ENCODE results near the gene THBS4.

The THBS4 gene

DNA sequence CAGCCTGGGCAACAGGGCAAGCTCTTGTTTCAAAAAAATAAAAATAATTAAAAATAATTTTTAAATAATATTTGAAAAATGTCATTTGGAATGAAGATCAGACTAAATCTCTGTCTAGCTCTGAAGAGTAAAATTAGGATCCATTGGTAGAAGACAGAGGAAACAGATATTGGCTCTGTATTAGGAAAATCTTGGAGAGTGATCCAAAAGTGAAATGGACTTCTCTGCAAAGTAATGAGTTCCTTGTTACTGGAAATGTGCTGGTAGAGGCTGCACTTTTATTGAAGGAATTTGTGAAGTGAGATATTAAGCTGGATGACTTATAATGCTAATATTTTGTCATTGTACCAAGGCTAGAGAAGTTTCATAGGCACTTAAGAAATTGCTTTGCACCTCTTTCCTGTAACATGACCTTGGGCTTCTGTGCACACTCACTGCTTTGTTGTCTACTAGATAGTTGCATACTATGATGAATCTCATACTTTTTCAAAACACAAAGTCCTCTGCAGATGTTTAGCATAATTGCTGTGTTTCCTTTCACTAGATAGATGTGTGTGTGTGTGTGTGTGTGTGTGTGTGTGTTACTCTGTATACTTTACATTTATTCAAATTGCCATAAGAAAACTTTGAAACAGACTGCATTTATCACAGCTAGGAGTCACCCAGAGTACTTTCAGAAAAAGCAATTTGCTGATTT, 13.1 kb downstream of the THBS4 start:
- no peak for DNase-seq (ENCODE audit: low spot score)

DNA sequence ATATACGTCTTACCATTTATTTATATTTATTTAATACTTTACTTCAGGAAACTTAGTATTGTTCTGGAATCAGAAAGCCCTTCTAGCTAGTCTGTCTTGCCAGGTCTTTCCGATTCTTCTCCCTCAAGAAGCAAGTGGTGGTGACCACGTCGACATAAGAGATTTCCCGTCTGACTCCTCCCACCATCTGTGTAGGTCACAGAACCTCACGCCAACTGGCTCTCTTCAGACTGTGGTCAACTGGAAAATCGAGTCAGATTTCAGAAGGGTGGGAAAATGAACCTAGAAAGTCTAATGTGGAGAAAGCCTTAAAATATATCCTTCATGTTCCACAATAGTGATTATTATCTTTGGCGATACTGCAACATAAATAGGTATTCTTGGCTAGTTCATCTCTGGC, 17.3 kb downstream of the THBS4 start:
- DNase-seq (ENCODE audit: low spot score): no peak

DNA sequence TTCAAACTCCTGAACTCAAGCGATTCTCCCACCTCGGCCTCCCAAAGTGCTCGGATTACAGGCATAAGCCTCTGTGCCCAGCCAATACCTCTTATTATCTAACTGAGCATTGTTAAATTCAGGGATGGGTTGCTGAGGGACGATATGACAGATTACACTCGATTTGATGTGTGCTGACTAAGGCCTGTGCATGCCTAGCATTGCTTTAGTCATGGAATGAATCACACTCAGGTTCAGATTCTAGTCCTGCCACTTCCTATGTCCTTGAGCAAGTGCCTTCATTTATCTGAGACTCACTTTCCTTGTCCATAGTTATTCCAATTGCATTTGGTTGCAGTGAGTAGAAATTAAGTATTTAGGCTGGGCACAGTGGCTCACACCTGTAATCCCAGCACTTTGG, 19.5 kb downstream of the THBS4 start:
- DNase-seq (ENCODE audit: low spot score): no peak

DNA sequence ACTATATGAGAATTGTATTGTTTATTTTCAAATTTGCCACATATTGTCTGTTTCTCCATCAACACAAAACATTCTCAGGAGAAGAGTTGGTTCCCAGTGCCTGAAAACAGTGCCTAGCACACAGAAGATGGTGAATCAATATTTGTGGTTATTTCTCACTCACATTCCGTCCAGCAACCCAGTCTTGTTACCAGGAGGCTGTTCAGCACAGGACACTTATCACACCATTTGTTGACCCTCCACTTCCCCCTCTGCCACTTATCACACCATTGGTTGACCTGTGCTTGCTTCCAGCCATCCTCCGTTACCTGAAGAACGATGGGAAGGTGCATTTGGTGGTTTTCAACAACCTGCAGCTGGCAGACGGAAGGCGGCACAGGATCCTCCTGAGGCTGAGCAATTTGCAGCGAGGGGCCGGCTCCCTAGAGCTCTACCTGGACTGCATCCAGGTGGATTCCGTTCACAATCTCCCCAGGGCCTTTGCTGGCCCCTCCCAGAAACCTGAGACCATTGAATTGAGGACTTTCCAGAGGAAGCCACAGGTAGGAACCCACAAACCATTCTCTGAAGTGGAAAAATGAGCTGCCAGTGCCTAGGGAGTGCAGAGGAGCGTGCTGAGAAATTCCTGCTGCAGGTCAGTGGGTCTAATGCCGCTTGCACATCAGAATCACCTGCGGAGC, 20.5 kb downstream of the THBS4 start:
- no peak for DNase-seq (ENCODE audit: low spot score)

- no peak for DNase-seq (ENCODE audit: low spot score)
Observed at GRCh38 chr5:80057099-80057498, 22.0 kb downstream of the THBS4 start.

DNA sequence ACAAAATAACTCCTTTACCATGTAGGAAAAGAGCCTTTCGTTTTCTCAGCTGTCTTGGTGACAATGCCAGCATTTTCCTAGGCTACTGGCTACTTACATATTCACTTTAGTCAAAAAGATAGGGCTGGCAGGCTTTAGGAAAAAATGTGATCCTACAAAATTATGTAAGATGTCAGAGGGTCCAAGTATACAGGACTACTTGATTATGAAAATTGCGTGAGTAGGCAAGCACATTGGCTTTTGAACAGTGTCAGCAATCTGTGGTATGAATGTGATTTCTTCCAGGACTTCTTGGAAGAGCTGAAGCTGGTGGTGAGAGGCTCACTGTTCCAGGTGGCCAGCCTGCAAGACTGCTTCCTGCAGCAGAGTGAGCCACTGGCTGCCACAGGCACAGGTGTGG, 22.8 kb downstream of the THBS4 start:
- no peak for DNase-seq (ENCODE audit: low spot score)

GRCh38 chr5:80059354-80059980, 24.3 kb downstream of the THBS4 start:
- DNase-seq (ENCODE audit: low spot score): no peak

DNA sequence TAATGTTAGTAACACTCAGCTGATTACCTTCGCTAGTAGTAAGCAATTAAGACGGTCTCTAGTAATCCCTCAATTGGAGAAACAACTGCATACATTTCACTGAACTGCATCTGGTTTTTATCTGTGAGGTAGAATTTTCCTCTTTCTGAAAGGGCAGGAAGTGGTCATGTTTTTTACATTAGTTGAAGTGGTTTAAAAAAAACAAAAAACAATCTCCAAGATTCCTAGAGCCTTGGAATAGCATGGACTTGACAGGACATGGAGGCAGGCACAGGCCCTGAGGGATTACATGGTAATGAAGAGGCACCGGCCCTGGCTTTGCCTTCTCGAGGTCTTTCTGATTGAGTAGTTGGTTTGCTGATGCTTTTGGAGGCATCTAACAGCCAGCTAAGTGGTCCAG, 25.8 kb downstream of the THBS4 start:
- no peak for DNase-seq (ENCODE audit: low spot score)

DNA sequence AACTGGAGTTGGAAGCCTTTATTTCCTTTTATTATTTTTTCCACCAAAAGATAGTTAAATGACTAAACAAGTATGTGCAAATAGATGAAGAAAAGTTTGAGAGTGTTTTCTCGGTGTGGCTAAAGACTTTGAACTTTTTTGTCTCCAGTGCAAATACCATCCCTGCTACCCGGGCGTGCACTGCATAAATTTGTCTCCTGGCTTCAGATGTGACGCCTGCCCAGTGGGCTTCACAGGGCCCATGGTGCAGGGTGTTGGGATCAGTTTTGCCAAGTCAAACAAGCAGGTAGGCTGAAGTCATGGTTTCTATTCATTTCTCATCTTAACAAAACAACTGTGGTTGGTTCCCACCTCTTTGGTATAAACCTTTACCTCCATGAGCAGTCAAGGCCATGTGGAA, 26.4 kb downstream of the THBS4 start:
- DNase-seq (ENCODE audit: low spot score): no peak

- DNase-seq (ENCODE audit: low spot score): no peak
Observed at GRCh38 chr5:80064124-80064523, 29.0 kb downstream of the THBS4 start.

DNA sequence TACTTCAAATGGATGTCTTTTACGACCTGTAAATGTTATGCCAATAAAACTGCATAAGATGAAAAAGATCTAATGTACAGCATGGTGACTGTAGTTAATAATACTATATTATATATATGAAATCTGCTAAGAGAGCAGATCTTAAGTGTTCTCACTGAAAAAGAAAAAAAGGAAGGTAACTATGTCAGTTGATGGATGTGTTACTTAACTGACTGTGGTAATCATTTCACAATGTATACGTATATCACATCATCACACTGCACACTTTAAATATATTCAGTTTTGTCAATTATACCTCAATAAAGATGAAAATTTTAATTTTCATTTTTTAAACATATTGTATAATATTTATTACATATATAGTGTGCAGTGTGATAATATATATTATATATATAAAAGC, 31.9 kb downstream of the THBS4 start:
- DNase-seq (ENCODE audit: low spot score): no peak

GRCh38 chr5:80067531-80068245, 32.5 kb downstream of the THBS4 start:
- DNase-seq (ENCODE audit: low spot score): no peak

- DNase-seq (ENCODE audit: low spot score): no peak
Observed at GRCh38 chr5:80068246-80068636, 33.1 kb downstream of the THBS4 start.

DNA sequence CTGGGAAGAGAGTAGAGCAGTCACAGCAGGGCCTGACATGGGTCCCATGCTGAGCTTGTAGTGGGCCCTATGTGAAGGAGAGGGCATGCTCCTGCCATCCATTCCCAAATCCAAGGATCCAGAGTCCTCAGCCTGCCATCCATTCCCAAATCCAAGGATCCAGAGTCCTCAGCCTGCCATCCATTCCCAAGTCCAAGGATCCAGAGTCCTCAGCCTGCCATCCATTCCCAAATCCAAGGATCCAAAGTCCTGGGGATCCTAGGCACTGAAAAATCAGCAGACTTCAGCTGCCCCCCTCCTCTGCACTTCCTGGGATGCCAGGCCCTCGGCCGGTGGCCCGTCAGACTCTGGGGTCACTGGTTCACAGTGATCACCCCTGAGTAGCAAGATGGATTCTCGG, 33.6 kb downstream of the THBS4 start:
- DNase-seq (ENCODE audit: low spot score): no peak

DNA sequence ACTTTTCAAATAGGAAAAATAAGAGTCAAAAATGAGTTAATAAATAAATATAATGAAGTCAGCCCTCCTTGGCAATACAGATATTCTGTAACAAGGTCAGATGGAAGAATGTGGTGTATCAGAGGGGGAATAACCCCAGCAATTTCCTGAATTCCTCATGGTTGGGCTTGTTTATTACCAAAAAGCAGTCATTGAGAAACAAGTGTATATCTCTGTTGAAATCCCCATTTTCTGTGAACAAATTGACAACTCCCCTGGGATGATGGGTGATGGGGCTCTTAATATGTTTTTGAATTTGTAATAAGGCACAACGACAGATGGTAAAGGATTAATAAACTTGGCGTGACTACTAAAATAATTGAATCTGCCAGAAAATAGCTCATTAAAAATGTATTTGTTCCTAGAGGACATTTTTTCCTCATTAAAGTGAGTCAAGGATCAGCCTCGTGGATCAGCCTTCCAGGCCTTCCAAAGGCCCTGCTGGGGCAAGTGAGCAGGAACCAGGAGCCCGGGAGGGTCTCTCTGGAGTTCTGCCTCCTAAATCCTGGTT, 34.2 kb downstream of the THBS4 start:
- no peak for DNase-seq (ENCODE audit: low spot score)

DNA sequence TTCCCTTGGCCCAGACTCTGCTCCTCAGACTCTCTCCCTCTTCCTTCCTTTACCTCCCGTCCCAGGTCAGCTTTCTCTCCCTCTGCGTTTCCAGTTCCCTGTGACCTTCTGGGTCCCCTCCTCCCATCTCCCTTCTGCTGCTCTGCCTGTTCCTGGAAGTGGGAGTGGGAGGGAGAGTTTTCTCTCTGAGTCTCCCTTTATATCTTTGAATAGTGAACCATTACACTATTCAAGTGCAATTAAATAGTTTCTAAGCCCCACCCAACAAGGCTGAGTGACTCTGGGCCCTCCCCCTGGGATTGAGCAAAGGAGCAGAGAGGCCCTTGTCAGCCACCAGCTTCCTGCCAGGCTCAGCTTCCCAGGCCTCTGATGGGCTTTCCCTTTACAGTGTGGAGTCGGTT, 34.8 kb downstream of the THBS4 start:
- DNase-seq (ENCODE audit: low spot score): no peak

DNA sequence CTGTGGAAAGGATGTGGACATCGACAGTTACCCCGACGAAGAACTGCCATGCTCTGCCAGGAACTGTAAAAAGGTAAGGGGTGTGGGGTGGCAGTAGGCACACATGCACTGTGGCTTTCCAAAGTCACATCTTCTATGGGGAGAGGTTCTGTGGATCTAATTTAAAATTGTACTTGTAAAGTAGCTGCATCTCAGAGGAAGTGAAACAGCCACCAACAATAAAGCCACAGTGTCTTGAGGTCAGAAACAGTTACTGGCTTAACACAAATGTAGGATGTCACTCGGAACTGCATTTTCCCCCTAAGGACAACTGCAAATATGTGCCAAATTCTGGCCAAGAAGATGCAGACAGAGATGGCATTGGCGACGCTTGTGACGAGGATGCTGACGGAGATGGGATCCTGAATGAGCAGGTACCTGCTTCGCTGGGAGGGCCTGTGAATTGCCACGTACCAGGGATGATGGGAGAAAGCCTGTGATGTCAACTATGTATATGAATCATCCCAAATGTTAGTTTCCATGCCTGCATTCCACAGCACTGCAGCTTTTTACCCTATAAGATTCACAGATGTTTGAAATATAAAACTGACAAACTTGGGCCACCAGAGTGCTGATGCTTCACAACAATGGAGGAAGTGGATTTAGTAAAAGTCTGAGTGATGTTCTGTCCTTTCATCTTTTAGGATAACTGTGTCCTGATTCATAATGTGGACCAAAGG, 35.3 kb downstream of the THBS4 start:
- DNase-seq (ENCODE audit: low spot score): no peak

DNA sequence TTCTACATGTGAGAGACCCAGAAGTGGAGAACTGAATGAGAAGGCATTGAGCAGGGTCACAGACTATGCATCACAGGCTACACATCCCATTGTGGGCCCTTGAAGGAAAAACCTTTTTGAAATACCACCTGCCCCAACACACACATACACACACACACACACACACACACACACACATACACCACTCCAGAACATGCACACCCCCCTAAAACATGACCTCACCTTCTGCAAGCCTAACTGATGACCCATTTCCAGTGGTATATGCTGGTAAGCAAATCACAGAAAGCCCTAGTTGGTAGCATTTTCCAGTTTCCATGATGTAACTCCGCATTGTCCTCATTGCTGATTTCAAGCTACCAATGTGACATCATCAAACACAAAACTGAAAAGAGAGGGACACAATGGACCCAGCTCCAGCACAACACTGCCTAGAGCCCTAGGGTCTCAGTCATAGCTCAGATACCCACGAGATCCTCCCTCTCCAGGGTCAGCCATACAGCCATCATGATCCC, 36.4 kb downstream of the THBS4 start:
- DNase-seq (ENCODE audit: low spot score): no peak

GRCh38 chr5:80072103-80073073, 37.2 kb downstream of the THBS4 start:
- DNase-seq (ENCODE audit: low spot score): no peak

Measured in kidney capillary endothelial cell (primary cell).